ENCODE data around the gene MYCBPAP. TPM values are rescaled to one million over a fixed set of nuclear protein-coding genes. Genes with fewer than 3 reads are reported as not detected.

Gene MYCBPAP
- total RNA-seq, 1 donor = 0.86 TPM

GRCh38 chr17:50570032-50570431 is 61.8 kb downstream of the MYCBPAP start:
- TF ChIP-seq, protein P1, sequence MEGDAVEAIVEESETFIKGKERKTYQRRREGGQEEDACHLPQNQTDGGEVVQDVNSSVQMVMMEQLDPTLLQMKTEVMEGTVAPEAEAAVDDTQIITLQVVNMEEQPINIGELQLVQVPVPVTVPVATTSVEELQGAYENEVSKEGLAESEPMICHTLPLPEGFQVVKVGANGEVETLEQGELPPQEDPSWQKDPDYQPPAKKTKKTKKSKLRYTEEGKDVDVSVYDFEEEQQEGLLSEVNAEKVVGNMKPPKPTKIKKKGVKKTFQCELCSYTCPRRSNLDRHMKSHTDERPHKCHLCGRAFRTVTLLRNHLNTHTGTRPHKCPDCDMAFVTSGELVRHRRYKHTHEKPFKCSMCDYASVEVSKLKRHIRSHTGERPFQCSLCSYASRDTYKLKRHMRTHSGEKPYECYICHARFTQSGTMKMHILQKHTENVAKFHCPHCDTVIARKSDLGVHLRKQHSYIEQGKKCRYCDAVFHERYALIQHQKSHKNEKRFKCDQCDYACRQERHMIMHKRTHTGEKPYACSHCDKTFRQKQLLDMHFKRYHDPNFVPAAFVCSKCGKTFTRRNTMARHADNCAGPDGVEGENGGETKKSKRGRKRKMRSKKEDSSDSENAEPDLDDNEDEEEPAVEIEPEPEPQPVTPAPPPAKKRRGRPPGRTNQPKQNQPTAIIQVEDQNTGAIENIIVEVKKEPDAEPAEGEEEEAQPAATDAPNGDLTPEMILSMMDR (IDR thresholded peaks at IDR 0.05; ENCODE audit: insufficient read depth, low read depth, low read length) = no peak
- no peak overlapping the region for H3K4me3 ChIP-seq (ENCODE audit: low read depth, low read length)
- DNase-seq (ENCODE audit: low read depth) = no peak

- TF ChIP-seq, protein P1 (IDR thresholded peaks at IDR 0.05; ENCODE audit: insufficient read depth, low read depth, low read length) = no peak
- H3K4me3 ChIP-seq (ENCODE audit: low read depth, low read length) = no peak overlapping the region
- no peak for DNase-seq (ENCODE audit: low read depth)
Observed at GRCh38 chr17:50570528-50570927, 62.3 kb downstream of the MYCBPAP start.

DNA sequence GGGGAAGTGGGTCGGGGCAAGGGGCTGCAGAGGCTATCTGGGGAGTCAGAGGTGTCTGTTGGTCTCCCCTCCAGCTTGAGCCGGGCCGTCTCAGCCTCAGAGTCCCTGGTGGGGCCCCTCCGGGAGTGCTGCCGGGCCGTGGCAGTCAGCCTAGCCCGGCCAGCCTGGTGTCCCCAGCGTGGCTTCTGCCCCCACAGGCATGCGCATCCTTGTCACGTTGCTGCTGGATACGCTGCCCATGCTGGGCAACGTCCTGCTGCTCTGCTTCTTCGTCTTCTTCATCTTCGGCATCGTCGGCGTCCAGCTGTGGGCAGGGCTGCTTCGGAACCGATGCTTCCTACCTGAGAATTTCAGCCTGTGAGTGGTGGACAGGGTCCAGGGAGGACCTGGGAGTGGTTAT is 63.4 kb downstream of the MYCBPAP start:
- TF ChIP-seq, protein P1 (IDR thresholded peaks at IDR 0.05; ENCODE audit: insufficient read depth, low read depth, low read length) = no peak
- no peak for DNase-seq (ENCODE audit: low read depth)
- H3K4me3 ChIP-seq (ENCODE audit: low read depth, low read length) = no peak overlapping the region

- no peak overlapping the region for H3K4me3 ChIP-seq (ENCODE audit: low read depth, low read length)
- DNase-seq (ENCODE audit: low read depth) = no peak
- TF ChIP-seq, protein P1 (IDR thresholded peaks at IDR 0.05; ENCODE audit: insufficient read depth, low read depth, low read length) = no peak
Observed at GRCh38 chr17:50572541-50572940, 64.3 kb downstream of the MYCBPAP start.

DNA sequence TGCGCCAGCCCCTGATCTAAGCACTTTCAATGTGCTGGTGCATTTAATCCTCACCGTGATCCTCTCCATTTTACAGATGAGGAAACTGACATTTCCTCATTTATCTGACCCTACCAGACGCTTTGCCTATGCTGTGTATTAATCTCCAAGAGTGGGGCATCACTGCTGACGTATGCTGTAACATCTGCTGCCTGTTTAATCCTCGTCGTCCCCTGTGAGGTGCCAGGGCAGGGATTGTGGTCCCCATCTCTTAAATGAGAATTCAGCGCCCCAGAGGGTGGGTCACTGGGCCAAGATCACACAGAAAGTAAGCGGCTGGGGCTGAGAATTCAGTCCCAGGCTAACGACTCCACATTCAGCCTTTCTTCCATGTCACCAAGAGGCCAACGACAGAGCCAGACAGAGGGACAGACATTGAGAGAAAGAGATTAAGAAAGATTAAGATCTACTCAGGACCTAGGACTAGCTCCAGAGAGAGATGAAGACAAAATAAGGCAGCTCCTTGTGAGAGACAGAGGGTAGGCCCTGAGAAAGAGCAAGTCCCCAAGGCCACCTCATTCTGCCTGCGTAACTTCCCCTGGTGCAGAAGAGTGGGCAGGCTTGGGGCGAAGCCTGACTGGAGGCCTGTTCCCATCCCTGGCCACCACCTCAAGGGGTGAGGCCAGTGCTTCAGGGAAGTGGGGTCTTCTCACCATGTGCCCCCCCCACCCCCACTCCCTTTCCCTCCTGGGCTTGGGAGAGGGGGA is 65.8 kb downstream of the MYCBPAP start:
- DNase-seq (ENCODE audit: low read depth) = no peak
- TF ChIP-seq, protein P1 (IDR thresholded peaks at IDR 0.05; ENCODE audit: insufficient read depth, low read depth, low read length) = no peak
- no peak overlapping the region for H3K4me3 ChIP-seq (ENCODE audit: low read depth, low read length)

GRCh38 chr17:50575581-50576210 is 67.5 kb downstream of the MYCBPAP start:
- no peak overlapping the region for H3K4me3 ChIP-seq (ENCODE audit: low read depth, low read length)
- no peak for DNase-seq (ENCODE audit: low read depth)
- TF ChIP-seq, protein P1 (IDR thresholded peaks at IDR 0.05; ENCODE audit: insufficient read depth, low read depth, low read length) = no peak

Measured in fibroblast of villous mesenchyme (primary cell).